ENCODE results near the gene OMA1. TPM values are rescaled to one million over a fixed set of nuclear protein-coding genes. Genes with fewer than 3 reads are reported as not detected.
"Not testable (repeated sequence)": the region's sequence is repeated elsewhere in the genome, so short reads cannot be mapped to it uniquely, and the experiment has no call there.

The OMA1 gene
- total RNA-seq, 1 donor from 2014 or later: 47.3 TPM

DNA sequence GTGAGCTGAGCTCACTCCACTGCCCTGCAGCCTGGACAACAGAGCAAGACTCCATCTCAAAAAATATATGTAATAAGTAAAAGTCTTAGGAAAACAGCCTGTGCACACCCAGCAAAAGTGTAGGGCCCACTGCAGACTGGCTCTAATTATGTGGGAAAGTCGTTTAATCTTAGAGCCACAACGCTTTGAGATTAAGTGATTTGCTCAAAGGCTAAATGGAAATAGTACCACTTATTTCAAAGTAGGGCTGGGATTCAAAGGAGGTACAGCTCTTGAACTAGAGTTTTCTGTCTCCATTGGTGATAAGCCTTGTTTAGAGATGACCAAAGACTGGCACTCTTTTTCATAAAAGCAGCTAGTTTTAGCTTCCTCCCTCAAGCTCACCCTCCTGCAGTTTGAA, 28.3 kb upstream of the OMA1 start:
- FAIRE-seq: no peak

DNA sequence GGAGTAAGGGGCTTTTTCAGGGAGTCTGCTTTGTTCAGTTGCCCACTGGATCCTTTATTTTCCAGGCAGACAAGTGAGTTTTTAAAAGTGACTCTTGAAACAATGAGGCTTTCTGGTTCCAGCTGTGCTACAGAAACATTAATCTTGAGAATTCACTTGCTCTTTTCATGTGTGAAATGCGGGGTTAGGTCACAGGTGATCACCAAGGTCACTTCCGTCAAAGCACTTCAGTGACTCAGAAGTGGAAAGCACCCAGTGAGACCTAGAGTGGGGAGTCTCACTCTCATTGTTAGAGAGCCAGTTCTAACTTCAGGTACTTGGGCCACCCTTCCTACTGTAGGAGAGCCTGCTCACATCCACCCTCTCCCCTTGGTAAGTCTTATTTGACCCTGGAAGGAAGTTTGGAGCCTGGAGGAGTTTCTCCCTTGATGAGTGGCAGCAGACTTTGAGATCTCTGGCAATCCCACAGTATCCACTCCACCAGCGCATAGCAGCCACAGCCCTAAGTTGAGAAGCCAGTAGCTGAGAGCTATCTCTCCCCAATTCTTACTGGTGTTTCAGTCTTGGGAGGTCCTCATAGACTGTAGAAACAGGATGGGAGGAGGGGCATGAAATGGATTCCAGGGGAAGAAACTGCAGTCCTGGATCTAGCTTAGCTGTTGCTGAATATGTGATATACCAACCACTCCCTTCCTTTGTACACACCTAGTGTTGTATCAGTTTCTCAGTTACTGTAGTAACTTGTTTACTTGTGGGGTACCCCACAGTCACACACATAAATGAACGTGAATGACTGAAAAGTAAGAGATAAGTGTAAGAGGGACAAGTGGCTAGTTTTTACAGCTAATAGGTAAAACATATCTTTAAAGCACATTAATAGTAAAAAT, 27.4 kb upstream of the OMA1 start:
- DNase-seq (ENCODE audit: low spot score in 2 of 2) (no peak), FAIRE-seq (no peak)

More for the DNA sequence above, 28.3 kb upstream of the OMA1 start:
- no peak for DNase-seq (ENCODE audit: low spot score in 2 of 2)

DNA sequence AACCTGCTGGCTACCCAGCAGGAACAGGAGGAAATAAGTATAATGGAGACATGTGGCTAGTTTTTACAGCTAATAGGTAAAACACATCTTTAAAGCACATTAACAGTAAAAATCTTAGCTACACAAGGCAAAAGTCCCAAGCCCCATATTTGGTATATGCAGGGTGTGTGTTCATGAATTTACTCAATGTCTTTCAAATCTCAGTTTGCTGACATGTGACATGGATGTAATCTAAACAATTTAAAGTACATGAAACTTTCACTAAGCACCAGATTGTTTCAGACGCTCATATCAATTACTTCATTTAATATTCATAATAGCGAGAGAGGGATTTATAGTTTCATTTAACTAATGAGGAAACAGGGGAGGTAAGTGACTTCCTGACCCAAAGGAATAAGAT, 26.6 kb upstream of the OMA1 start:
- DNase-seq (ENCODE audit: low spot score in 2 of 2): no peak
- FAIRE-seq: no peak

DNA sequence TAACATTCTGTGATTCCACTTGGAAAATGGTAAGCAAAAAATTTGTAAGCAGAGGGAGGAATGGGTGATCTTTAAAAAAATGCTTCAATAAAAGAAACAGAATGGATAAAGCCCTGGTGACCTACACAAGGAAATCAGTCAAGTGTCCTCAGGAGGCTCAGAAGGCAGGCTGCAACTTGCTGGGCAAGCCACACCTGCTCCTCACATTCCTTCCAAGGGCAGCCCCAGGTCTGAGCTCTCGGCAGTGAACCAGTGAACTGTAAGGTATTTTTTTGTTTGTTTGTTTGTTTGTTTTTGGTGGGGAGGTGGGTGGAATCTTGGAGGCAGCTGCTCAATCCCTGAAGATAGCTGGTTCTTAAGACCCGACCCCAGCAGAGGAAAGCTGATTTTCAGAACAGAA, 26.2 kb upstream of the OMA1 start:
- FAIRE-seq (no peak), DNase-seq (ENCODE audit: low spot score in 2 of 2) (no peak)

DNA sequence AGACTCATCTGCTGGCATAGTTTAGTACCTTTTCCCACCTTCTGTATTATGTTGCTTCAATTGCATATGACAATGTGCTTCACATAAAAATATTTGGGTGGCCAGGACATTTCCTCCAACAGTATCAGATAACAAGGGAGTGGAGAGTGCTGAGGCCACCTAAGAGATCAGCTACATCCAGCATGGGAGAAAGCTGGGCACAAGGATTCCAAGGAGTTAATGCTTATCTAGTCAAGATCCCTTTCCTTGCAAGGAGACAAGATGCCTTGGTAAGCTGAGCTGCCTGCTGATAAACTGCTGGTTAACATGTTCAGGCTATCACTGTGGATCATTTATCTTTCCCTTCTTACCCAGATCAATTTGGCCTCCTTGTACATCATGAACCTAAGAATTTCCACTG, 25.1 kb upstream of the OMA1 start:
- DNase-seq (ENCODE audit: low spot score in 2 of 2) (no peak), FAIRE-seq (no peak)

DNA sequence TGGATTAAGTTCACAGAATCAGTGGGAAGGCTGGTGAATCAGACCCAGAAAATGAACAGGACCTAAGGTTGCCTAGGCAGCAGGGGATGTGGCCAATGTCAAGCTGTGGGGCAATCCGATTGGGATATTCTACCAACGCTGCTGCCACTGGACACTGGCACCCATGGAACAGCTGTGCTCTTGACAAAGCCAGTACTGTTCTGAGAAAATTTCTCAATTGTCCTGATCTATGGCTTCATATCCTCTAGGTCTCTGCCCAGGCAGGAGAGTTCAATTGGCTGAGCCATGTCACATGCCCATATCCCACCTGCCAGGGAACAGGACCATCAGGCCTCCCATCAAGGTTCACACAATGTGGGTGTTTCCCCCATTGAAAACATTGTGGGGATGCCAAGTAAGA, 24.3 kb upstream of the OMA1 start:
- DNase-seq (ENCODE audit: low spot score in 2 of 2) (peak in 1 of 2 donors; percentile 44), FAIRE-seq (no peak)

DNA sequence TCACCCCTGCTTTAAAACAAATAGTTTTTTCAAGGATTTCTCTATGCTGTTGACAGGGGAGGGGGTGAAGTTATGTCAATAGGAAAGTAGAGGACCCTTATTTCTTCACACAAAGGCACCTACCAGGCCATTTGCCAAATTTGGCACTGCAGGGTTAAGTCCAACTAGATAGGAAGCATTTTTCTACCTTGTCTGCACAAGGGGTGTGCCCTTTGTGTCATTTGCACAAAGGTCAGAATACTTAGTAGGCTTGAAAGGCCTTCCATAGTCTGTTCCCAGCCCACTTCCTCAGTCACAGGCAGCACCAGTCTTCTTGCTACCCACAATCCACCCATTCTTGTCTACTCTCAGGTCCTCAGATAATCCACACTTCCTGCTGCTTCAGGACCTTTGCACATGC, 23.6 kb upstream of the OMA1 start:
- DNase-seq (ENCODE audit: low spot score in 2 of 2): no peak
- no peak for FAIRE-seq

DNA sequence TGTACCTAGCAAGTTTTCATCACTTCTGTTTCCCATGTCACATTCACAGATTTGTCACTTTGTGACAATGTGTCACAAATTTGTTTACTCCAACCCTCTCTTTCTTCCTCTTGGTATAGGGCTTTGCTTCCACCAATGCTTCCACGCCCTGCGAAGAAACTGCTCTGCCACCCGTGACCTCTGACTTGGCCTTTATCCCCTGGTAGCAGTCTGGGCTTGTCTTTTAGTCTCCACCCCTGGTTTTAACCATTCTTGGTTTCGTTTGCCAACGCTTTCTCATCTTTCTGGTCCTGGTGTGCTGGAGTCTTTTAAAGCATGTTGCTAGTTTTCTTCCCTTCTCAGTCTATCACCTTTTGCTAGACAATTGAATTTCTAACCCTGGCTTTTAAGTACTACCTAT, 22.4 kb upstream of the OMA1 start:
- DNase-seq (ENCODE audit: low spot score in 2 of 2): no peak
- FAIRE-seq: no peak

DNA sequence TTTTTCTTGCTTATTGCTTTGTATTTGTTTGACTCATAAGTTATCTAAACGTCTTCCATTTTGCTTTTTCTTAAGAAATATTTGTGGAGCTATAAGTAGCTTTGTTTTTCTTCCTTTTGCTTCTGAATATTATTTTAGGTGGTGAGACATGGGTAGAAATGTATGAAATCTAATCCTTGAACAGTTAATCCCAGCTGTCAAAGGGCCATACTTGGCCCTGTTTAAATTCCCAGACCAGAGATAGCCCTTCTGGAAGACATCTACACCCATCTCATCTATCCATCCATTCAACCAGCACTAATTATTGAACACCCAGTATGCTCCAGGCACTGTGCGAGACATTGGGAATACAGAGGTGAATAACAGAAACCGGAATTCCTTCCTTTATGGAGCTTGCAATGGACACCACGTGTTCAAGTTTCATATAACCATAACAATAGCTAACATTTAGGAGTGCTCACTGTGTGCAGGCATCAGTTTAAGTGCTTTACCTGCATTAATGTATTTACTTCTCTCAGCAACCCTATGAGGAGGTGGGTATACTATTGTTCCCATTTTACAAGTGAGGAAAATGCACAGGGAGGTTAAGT, 21.8 kb upstream of the OMA1 start:
- no peak for DNase-seq (ENCODE audit: low spot score in 2 of 2)
- no peak for FAIRE-seq

DNA sequence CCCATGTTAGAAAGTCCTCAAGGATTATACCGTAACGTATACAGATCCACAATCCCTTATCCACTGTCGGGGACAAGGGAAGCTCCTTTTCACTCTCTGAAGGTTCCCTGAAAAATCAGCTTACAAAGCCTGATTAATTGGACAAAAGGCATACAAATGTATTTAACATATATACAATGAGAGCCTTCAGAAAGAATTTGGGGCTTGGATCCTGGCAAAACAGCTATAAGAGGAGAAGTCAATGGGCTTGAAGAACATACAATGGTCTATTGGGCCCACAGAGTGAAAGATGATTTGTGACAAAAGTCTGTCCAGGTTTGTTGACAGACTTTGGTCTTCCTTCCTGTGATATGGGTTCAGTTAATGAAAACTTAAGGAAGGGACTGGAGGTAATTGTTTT, 19.8 kb upstream of the OMA1 start:
- no peak for DNase-seq (ENCODE audit: low spot score in 2 of 2)
- no peak for FAIRE-seq

DNA sequence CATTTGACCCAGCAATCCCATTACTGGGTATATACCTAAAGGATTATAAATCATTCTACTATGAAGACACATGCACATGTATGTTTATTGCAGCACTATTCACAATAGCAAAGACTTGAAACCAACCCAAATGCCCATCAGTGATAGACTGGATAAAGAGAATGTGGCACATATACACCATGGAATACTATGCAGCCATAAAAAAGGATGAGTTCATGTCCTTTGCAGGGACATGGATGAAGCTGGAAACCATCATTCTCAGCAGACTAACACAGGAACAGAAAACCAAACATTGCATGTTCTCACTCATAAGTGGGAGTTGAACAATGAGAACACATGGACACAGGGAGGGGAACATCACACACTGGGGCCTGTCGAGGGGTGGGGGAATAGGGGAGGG, 17.2 kb upstream of the OMA1 start:
- not testable (repeated sequence) for FAIRE-seq; DNase-seq (ENCODE audit: low spot score in 2 of 2)

DNA sequence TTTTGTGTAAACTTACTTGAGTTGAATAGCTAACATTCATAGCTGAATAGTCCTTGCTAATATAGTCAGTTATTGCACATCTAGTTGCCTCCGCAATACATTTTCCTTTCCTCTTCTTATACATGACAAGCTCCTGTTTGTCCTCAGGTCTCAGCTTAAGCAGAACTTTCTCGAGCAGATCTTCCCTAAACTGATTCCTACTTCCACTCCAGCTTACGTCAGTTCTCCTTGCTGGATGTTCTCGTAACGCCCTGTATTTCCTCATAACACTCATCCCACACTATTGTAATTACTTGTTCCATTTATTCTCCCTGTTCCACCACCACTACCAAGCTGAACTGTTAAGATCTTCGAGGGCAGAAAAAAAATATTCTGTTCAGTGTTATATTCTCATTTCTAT, 15.1 kb upstream of the OMA1 start:
- FAIRE-seq: no peak
- no peak for DNase-seq (ENCODE audit: low spot score in 2 of 2)

DNA sequence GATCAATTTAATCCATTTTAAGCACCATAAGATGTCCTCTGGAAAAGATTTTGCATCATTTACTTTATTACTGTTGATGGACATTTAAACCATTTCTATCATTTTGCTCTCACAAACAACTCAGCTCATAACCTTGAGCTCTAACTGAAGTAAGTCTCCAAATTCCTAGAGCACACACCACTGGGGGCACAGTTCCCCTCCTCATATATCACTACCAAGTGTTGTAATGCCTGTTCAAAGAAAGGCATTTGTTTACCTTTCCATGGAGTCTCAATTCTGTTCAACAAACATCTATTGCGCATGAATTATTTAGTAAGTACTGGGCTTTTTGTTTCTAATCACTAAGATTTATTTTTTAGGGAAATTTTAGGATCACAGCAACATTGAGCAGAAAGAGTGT, 8.9 kb upstream of the OMA1 start:
- FAIRE-seq (no peak), DNase-seq (ENCODE audit: low spot score in 2 of 2) (no peak)

DNA sequence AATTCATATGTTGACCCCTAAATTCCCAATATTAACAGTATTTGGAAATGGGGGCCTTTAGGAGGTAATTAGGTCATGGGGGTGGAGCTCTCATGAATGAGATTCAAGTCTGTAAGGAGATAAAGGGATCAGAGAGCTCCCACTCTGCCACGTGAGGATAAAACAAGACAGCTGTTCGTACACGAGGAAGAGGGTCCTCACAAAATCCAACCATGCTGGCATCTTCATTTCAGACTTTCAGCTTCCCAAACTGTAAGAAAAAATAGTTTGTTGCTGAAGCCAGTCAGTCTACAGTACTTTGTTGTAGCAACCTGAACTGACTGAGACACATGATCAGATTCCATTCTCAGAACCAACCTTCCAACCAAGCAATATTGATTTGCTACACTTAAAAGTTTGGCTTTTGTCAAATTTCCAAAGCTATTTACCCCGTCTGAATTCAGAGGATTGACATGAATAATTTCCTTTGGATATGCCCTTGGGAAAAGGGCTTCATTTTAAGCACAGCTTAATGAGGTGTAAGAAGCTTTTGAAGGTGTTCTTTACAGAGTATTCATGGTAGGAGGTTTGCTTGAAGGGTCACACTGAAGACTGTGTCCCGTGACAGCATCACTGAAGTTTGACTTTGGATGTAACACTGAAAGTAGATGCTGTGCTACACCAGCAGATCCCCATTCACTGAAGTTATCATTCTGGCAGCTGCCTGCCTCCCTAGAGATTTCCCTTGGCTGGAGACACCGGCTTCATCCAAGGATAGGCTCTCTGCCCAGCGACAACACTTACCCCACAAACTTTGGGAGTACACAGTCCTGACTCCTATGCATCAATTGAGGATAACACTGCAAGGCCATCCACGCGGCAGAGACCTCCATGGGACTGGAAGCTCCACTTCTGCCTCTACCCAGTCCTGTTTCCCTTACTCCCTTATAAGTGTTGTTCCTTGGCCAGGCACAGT, 4.9 kb upstream of the OMA1 start:
- FAIRE-seq (no peak), DNase-seq (ENCODE audit: low spot score in 2 of 2) (no peak)

DNA sequence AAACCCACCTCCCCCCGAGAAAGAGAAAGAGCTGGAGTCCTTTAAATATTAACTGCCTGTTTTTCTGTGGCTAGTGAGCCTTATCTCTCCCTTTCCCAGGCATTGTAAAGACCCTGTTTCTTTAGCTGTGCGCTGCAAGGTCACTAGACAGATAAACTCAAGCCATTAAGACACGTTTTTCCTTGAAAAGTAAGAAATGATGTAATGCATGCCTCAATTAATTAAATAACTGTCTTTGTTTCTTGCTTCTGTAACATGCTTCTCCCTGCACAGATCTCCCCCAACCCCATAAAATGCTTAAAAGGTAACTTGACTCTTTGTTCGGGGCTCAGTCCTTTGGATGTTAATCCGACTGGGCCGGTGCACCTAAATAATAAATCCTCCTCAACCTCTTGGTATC, 2.8 kb upstream of the OMA1 start:
- DNase-seq (ENCODE audit: low spot score in 2 of 2); FAIRE-seq: not testable (repeated sequence)

DNA sequence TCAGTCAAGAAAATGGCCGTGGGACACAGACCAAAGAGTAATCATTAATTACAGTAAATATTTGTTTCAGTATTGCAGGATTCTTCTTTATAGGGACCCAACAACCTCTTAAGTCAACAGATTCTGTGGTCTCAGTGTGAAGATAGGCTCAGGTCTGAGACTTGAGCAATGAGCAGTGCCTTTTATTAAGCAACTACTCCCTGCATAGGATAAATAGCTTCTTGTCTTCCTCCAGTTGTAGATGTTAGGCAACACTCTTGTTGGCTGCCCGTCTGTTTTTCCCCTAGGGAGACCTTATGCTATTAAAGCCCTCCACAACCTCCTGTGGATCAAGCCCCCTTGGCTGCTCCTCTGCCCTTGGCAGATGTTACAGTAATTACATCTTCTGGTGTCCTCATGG, 1.8 kb upstream of the OMA1 start:
- no peak for DNase-seq (ENCODE audit: low spot score in 2 of 2)
- no peak for FAIRE-seq

DNA sequence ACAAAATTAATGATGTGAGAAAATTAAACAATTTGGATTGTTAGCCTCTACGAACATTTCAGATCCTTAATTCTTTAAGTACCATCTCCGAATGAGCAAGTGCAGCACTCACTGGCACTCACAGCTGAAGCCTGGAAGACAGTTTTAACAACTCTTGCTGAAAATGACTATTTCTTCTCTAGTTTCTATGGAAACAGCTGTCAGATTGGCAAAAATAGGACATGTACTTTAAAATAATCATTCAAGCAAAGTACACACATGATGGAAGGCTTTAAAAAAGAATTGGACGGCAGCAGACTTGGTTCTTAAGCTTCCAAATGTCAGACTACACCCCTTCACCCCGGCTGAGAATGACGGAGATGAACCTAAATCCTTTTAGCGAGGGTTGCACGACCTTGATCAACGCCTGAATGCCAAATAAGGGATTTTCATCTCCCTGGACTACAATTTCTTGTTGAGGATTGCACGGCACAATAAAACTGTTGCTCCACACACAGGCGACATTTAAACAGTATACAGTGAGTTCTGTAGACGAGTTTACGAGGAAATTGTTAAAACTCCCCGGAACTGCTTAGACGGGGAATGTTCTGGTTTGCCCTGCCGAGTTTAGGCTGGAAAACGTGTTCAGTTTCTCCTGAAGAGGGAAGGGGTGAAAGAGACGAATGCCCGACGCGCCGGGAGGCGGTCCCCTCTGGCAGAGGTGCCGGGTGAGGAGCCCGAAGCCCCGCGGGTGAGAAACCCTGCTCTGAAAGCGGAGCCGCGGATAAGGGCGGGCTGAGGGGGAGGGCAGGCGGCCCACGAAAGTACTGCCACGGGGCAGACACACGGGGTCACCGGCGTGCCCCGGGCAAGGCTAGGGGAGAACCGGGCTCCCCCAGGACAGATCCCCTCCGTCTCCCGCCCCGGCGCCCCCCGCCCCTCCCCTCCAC, 671 bp downstream of the OMA1 start:
- DNase-seq (ENCODE audit: low spot score in 2 of 2) (peak in 1 of 2 donors; percentile 47), FAIRE-seq (no peak)

DNA sequence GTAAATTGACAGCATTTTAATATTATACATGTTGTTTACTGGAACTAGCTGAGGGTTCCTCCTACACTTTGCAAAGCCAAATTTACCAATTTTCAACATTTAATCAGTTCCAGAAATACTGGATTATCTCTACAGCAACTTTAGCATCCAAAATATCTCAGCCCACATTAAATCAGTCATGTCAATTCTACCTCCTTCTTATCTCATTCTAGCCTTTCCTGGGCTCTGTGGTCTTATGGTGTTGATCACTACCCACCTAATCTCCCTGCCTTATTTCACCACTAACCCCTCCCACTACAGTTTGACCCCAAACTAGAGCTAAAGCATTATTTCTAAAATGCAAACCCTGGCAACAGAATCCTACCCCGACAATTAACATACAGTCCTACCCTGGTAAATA, 3.3 kb downstream of the OMA1 start:
- DNase-seq (ENCODE audit: low spot score in 2 of 2) (no peak), FAIRE-seq (no peak)

DNA sequence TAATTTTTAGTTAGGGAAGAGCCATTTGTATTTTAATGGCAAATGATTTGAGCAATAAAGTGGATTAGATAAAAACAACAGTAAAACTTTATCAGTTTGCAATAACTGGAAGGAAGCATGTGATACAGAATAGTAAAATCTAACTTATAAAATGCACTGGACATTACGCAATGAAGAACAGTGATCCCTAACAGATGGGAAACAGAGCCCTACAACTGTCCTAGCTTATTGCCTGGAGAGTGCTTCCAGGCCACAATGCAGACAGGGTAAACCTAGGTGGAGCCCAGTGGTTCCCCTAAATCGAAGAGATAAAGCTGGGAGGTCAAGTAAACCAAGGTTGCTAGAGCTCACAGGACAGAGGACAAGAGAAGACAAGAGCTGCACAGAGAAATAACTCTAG, 7.0 kb downstream of the OMA1 start:
- FAIRE-seq (no peak), DNase-seq (ENCODE audit: low spot score in 2 of 2) (no peak)

DNA sequence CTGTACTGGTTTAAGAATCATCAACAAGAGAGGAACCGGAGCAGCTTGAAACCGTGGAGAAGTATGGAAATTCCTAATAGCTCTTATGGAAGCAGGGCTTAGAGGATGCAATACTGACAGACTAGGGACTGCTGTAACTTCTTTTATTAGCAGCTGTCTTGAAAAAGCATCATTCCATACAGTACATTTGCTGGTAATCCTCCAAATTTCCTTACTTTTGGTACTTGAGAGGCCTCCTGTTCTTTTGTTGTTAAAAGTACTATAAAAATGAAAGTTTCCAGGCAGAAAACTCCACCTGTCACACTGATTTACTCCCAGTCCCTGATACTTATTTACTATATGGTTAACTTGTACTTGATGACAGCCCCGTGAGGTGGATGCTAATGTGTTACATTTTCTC, 7.7 kb downstream of the OMA1 start:
- no peak for DNase-seq (ENCODE audit: low spot score in 2 of 2)
- no peak for FAIRE-seq
